ENCODE results near the gene RABEP1. TPM values are rescaled to one million over a fixed set of nuclear protein-coding genes. Genes with fewer than 3 reads are reported as not detected.
A peak's percentile ranks its signal among the peaks of the same experiment; 100 is the strongest.
"Not testable (repeated sequence)": the region's sequence is repeated elsewhere in the genome, so short reads cannot be mapped to it uniquely, and the experiment has no call there.

Gene RABEP1
- total and polyA plus RNA-seq, 3 donors from 2014 or later: 23.2 to 47.4 (median 33.1) TPM

GRCh38 chr17:5429191-5429887 is 147.3 kb downstream of the RABEP1 start:
- intact Hi-C loops (cut with DNase I; ENCODE audit: low total_unique reads): no loop called here
- H3K9me3 ChIP-seq: no peaks in the 10 kb centered on the region
- no peaks in the 10 kb centered on the region for H3K27me3 ChIP-seq
- no peaks in the 10 kb centered on the region for H3K36me3 ChIP-seq (ENCODE audit: low read depth, missing control alignments)
- H3K4me3 ChIP-seq: no peak overlapping the region
- DNase-seq: no peak
- no peak overlapping the region for H3K27ac ChIP-seq
- no peak for TF ChIP-seq POLR2A (IDR thresholded peaks at IDR 0.05)
- no peak for TF ChIP-seq CTCF (IDR thresholded peaks at IDR 0.05)
- H3K4me1 ChIP-seq: no peaks in the 10 kb centered on the region
- WGBS, 2 donors: 80 to 81% methylated on average over 2 to 3 of the region's 3 CpGs

GRCh38 chr17:5430413-5430999 is 148.4 kb downstream of the RABEP1 start:
- H3K27ac ChIP-seq: no peak overlapping the region
- WGBS, 2 donors: 94 to 97% methylated on average over 3 of the region's 3 CpGs
- intact Hi-C loops (cut with DNase I; ENCODE audit: low total_unique reads): no loop called here
- no peak for DNase-seq
- TF ChIP-seq POLR2A (IDR thresholded peaks at IDR 0.05) (no peak), CTCF (IDR thresholded peaks at IDR 0.05) (no peak)
- no peaks in the 10 kb centered on the region for H3K27me3 ChIP-seq
- H3K9me3 ChIP-seq: no peaks in the 10 kb centered on the region
- H3K4me1 ChIP-seq: peaks cover 5% of the 10 kb centered on the region
- no peak overlapping the region for H3K4me3 ChIP-seq
- H3K36me3 ChIP-seq (ENCODE audit: low read depth, missing control alignments): no peaks in the 10 kb centered on the region

- not testable (repeated sequence) for H3K36me3 ChIP-seq (ENCODE audit: low read depth, missing control alignments); H3K9me3 ChIP-seq
These were observed 149.2 kb downstream of the RABEP1 start for GRCh38 chr17:5431234-5431633.

GRCh38 chr17:5431949-5432556 is 150.0 kb downstream of the RABEP1 start:
- 81 to 89% methylated on average over 3 of the region's 3 CpGs for WGBS, 2 donors
- Histone ChIP-seq H3K27ac (no peak overlapping the region), H3K9me3 (no peaks in the 10 kb centered on the region), H3K4me3 (no peak overlapping the region), H3K4me1 (peaks cover 5% of the 10 kb centered on the region), H3K27me3 (no peaks in the 10 kb centered on the region), H3K36me3 (ENCODE audit: low read depth, missing control alignments) (no peaks in the 10 kb centered on the region)
- intact Hi-C loops (cut with DNase I; ENCODE audit: low total_unique reads): no loop called here
- no peak for TF ChIP-seq CTCF (IDR thresholded peaks at IDR 0.05)
- TF ChIP-seq POLR2A (IDR thresholded peaks at IDR 0.05): no peak
- DNase-seq: no peak

More at GRCh38 chr17:5431234-5431633, 149.2 kb downstream of the RABEP1 start:
- H3K27me3 ChIP-seq; DNase-seq; H3K4me3 ChIP-seq; H3K27ac ChIP-seq; intact Hi-C loops (cut with DNase I; ENCODE audit: low total_unique reads); H3K4me1 ChIP-seq: not testable (repeated sequence)
- 78 to 81% methylated on average over 5 of the region's 5 CpGs for WGBS, 2 donors

GRCh38 chr17:5434984-5435383 is 152.9 kb downstream of the RABEP1 start:
- H3K9me3 ChIP-seq: no peaks in the 10 kb centered on the region
- H3K4me3 ChIP-seq: no peak overlapping the region
- H3K36me3 ChIP-seq (ENCODE audit: low read depth, missing control alignments): no peaks in the 10 kb centered on the region
- no peaks in the 10 kb centered on the region for H3K27me3 ChIP-seq
- peaks cover 13% of the 10 kb centered on the region for H3K4me1 ChIP-seq
- no peak for TF ChIP-seq CTCF (IDR thresholded peaks at IDR 0.05)
- no peak for TF ChIP-seq POLR2A (IDR thresholded peaks at IDR 0.05)
- no peak overlapping the region for H3K27ac ChIP-seq
- intact Hi-C loops (cut with DNase I; ENCODE audit: low total_unique reads): no loop called here
- WGBS, 2 donors: 58 to 66% methylated on average over 2 of the region's 2 CpGs
- peak; percentile 62 for DNase-seq

Other genes with a start within 250 kb of the RABEP1 start
- 1 to 10 TPM in 1 of 2 donors, under 1 TPM in 1; 0.99 to 1.7 TPM for gene SLC52A1, start 246.9 kb upstream of the RABEP1 start, total RNA-seq
- gene SLC52A1, start 246.9 kb upstream of the RABEP1 start, polyA plus RNA-seq (ENCODE audit: insufficient read depth, low read depth, low replicate concordance): 0.50 TPM
- gene ZFP3, start 203.8 kb upstream of the RABEP1 start, total RNA-seq: 1 to 10 TPM; 6.4 to 7.2 TPM
- gene ZFP3, start 203.8 kb upstream of the RABEP1 start, polyA plus RNA-seq (ENCODE audit: insufficient read depth, low read depth, low replicate concordance): 4.6 TPM
- 10 to 100 TPM in 1 of 2 donors, 1 to 10 TPM in 1; 8.6 to 21.7 TPM for gene ZNF232, start 170.4 kb upstream of the RABEP1 start, total RNA-seq
- 14.4 TPM for gene ZNF232, start 170.4 kb upstream of the RABEP1 start, polyA plus RNA-seq (ENCODE audit: insufficient read depth, low read depth, low replicate concordance)
- gene USP6, start 166.3 kb upstream of the RABEP1 start, total RNA-seq: 10 to 100 TPM; 25.1 to 50.4 TPM
- gene USP6, start 166.3 kb upstream of the RABEP1 start, polyA plus RNA-seq (ENCODE audit: insufficient read depth, low read depth, low replicate concordance): 19.3 TPM
- gene ZNF594, start 90.4 kb upstream of the RABEP1 start, total RNA-seq: 10 to 100 TPM; 31.3 to 41.3 TPM
- 5.8 TPM for gene ZNF594, start 90.4 kb upstream of the RABEP1 start, polyA plus RNA-seq (ENCODE audit: insufficient read depth, low read depth, low replicate concordance)
- under 1 TPM; 0.39 to 0.50 TPM for gene SCIMP, start 47.4 kb upstream of the RABEP1 start, total RNA-seq
- gene SCIMP, start 47.4 kb upstream of the RABEP1 start, polyA plus RNA-seq (ENCODE audit: insufficient read depth, low read depth, low replicate concordance): 2.5 TPM
- 100 to 1,000 TPM; 196 to 234 TPM for gene NUP88, start 137.4 kb downstream of the RABEP1 start, total RNA-seq
- 211 TPM for gene NUP88, start 137.4 kb downstream of the RABEP1 start, polyA plus RNA-seq (ENCODE audit: insufficient read depth, low read depth, low replicate concordance)
- gene RPAIN, start 137.9 kb downstream of the RABEP1 start, total RNA-seq: 10 to 100 TPM; 52.1 to 60.0 TPM
- gene RPAIN, start 137.9 kb downstream of the RABEP1 start, polyA plus RNA-seq (ENCODE audit: insufficient read depth, low read depth, low replicate concordance): 35.8 TPM
- gene C1QBP, start 156.9 kb downstream of the RABEP1 start, total RNA-seq: 100 to 1,000 TPM; 120 to 151 TPM
- 133 TPM for gene C1QBP, start 156.9 kb downstream of the RABEP1 start, polyA plus RNA-seq (ENCODE audit: insufficient read depth, low read depth, low replicate concordance)
- 10 to 100 TPM; 17.6 to 18.0 TPM for gene DHX33, start 186.7 kb downstream of the RABEP1 start, total RNA-seq
- 12.7 TPM for gene DHX33, start 186.7 kb downstream of the RABEP1 start, polyA plus RNA-seq (ENCODE audit: insufficient read depth, low read depth, low replicate concordance)
- gene DERL2, start 203.9 kb downstream of the RABEP1 start, total RNA-seq: 10 to 100 TPM; 70.8 to 97.0 TPM
- 159 TPM for gene DERL2, start 203.9 kb downstream of the RABEP1 start, polyA plus RNA-seq (ENCODE audit: insufficient read depth, low read depth, low replicate concordance)
- gene MIS12, start 204.3 kb downstream of the RABEP1 start, total RNA-seq: 10 to 100 TPM; 12.9 to 24.5 TPM
- gene MIS12, start 204.3 kb downstream of the RABEP1 start, polyA plus RNA-seq (ENCODE audit: insufficient read depth, low read depth, low replicate concordance): 20.8 TPM

Measured in testis (tissue), 3 donors.